ENCODE data around the gene HSD17B14. TPM values are rescaled to one million over a fixed set of nuclear protein-coding genes. Genes with fewer than 3 reads are reported as not detected.

Gene HSD17B14
- polyA plus RNA-seq, 2 of the 4 experiments (the other 2 are of a cell fraction), result 11.1 to 20.9 TPM

GRCh38 chr19:48777720-48778119, 58.6 kb downstream of the HSD17B14 start:
- ATAC-seq, result no peak
- no peaks in the 10 kb centered on the region for H3K9me3 ChIP-seq
- DNase-seq (ENCODE audit: low read depth in 1 of 2, low spot score in 1 of 2), result no peak
- no peak overlapping the region for H3K27ac ChIP-seq
- POLR2A ChIA-PET, result no interaction called here
- TF ChIP-seq HEYL (CRISPR knock-in tag; IDR thresholded peaks at IDR 0.05) (no peak), MYC (IDR thresholded peaks at IDR 0.05; ENCODE audit: borderline replicate concordance, low read length) (no peak), GATA3 (IDR thresholded peaks at IDR 0.05; ENCODE audit: borderline replicate concordance) (no peak), RNF2 (IDR thresholded peaks at IDR 0.05; ENCODE audit: borderline replicate concordance, low read depth) (no peak), RARB (CRISPR knock-in tag; IDR thresholded peaks at IDR 0.05) (no peak), CHD2 (IDR thresholded peaks at IDR 0.05; ENCODE audit: low read length, partially characterized antibody) (no peak), ZNF302 (CRISPR knock-in tag; IDR thresholded peaks at IDR 0.05) (no peak), POLR2A (IDR thresholded peaks at IDR 0.05; ENCODE audit: low read length) (no peak), EHMT2 (IDR thresholded peaks at IDR 0.05; ENCODE audit: low read depth) (no peak), HOXB5 (CRISPR knock-in tag; IDR thresholded peaks at IDR 0.05) (no peak), PHF8 (IDR thresholded peaks at IDR 0.05; ENCODE audit: borderline replicate concordance, low read depth) (no peak), KDM5A (IDR thresholded peaks at IDR 0.05) (no peak), USF2 (IDR thresholded peaks at IDR 0.05) (no peak), CHD4 (IDR thresholded peaks at IDR 0.05; ENCODE audit: borderline replicate concordance) (no peak), PBX3 (IDR thresholded peaks at IDR 0.05) (no peak)
- TF ChIP-seq, protein P1, sequence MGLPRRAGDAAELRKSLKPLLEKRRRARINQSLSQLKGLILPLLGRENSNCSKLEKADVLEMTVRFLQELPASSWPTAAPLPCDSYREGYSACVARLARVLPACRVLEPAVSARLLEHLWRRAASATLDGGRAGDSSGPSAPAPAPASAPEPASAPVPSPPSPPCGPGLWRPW (IDR thresholded peaks at IDR 0.05), result no peak
- 81% methylated on average over 12 of the region's 12 CpGs for WGBS (ENCODE audit: missing lambda C conversion rate)
- FAIRE-seq, result no peak
- CTCF ChIA-PET, result interaction anchor here (0.5 to 3.7 kb wide), 5 partner anchors 10 to 193 kb away, joined by 3 to 35 read pairs (median 4); partner anchors contain the start of gene HSD17B14
- H3K4me2 ChIP-seq, result no peak overlapping the region
- H3K4me3 ChIP-seq, result no peak overlapping the region
- peaks cover 10% of the 10 kb centered on the region for H3K4me1 ChIP-seq

- CTCF ChIA-PET, result interaction anchor here (0.5 to 3.7 kb wide), 7 partner anchors 9 to 193 kb away, joined by 3 to 35 read pairs (median 4); partner anchors contain the start of gene HSD17B14
- Histone ChIP-seq H3K4me2 (no peak overlapping the region), H3K4me3 (no peak overlapping the region), H3K9me3 (no peaks in the 10 kb centered on the region), H3K4me1 (peaks cover 10% of the 10 kb centered on the region), H3K27ac (no peak overlapping the region)
- ATAC-seq (no peak), FAIRE-seq (no peak), DNase-seq (ENCODE audit: low read depth in 1 of 2, low spot score in 1 of 2) (no peak)
- TF ChIP-seq SREBF2 (IDR thresholded peaks at IDR 0.05) (no peak), MAZ (IDR thresholded peaks at IDR 0.05; ENCODE audit: borderline replicate concordance, low read depth, low read length) (no peak), POLR2A (IDR thresholded peaks at IDR 0.05; ENCODE audit: low read length) (no peak), JUNB (IDR thresholded peaks at IDR 0.05) (no peak), ZFP36 (IDR thresholded peaks at IDR 0.05; ENCODE audit: borderline replicate concordance, partially characterized antibody) (no peak), FOXS1 (CRISPR knock-in tag; IDR thresholded peaks at IDR 0.05) (no peak), CTCF (IDR thresholded peaks at IDR 0.05) (no peak), ESRRA (IDR thresholded peaks at IDR 0.05; ENCODE audit: borderline replicate concordance, low read length) (no peak), REST (IDR thresholded peaks at IDR 0.05) (no peak), POLR2AphosphoS2 (conservative IDR thresholded peaks at IDR 0.05; ENCODE audit: low read length) (no peak), TFCP2L1 (CRISPR knock-in tag; IDR thresholded peaks at IDR 0.05) (no peak), KDM1A (IDR thresholded peaks at IDR 0.05; ENCODE audit: low read depth) (no peak), BHLHE40 (IDR thresholded peaks at IDR 0.05; ENCODE audit: low read depth, low read length) (no peak), HDAC2 (IDR thresholded peaks at IDR 0.05) (no peak)
- TF ChIP-seq, protein P2, sequence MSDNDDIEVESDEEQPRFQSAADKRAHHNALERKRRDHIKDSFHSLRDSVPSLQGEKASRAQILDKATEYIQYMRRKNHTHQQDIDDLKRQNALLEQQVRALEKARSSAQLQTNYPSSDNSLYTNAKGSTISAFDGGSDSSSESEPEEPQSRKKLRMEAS (IDR thresholded peaks at IDR 0.05), result no peak
- POLR2A ChIA-PET, result no interaction called here
- 93% methylated on average over 5 of the region's 5 CpGs for WGBS (ENCODE audit: missing lambda C conversion rate)
Measured at GRCh38 chr19:48777139-48777538, 59.2 kb downstream of the HSD17B14 start.
